HL-60 (cell line): ENCODE data around the gene ANAPC4.

Experiments
- DNase-seq, 2 experiments: peaks; one replicate each; pipeline ENCODE4 v3.0.0-alpha.2; 2010 to 2020; ENCODE audit warnings: low read depth in 1 of 2, low spot score in 1 of 2
- H3K27ac ChIP-seq: fragments of 250-450 bp; sonication (Bioruptor Pico); replicated peaks from 2 replicates; pipeline ENCODE4 v1.5.1; 2020; ENCODE audit warnings: mild to moderate bottlenecking, moderate library complexity
- H3K27me3 ChIP-seq: fragments of 250-450 bp; sonication (Bioruptor Pico); 2 replicates; pipeline ENCODE4 v1.5.1; 2021; ENCODE audit warnings: mild to moderate bottlenecking, moderate library complexity; ENCODE audit not compliant: insufficient read depth, poor library complexity, severe bottlenecking
- H3K4me3 ChIP-seq: replicated peaks from 2 replicates; pipeline ENCODE4 v1.5.1; 2011; ENCODE audit warnings: mild to moderate bottlenecking, control low read depth, low read length; ENCODE audit not compliant: insufficient read depth
- GABPA ChIP-seq: IDR thresholded peaks from 2 replicates; pipeline ENCODE4 v1.6.1; 2012; ENCODE audit warnings: low read depth
- POLR2AphosphoS5 ChIP-seq: IDR thresholded peaks from 2 replicates; pipeline ENCODE4 v1.6.1; 2012; ENCODE audit warnings: low read depth
- SPI1 ChIP-seq: IDR thresholded peaks from 2 replicates; pipeline ENCODE4 v1.6.1; 2012; ENCODE audit warnings: low read depth, mild to moderate bottlenecking, borderline replicate concordance
- TF ChIP-seq, protein P1 (sequence below): IDR thresholded peaks from 2 replicates; pipeline ENCODE4 v1.6.1; 2012; ENCODE audit warnings: low read depth; ENCODE audit not compliant: insufficient replicate concordance
- TF ChIP-seq, protein P2 (sequence below): IDR thresholded peaks from one replicate; pipeline ENCODE4 v1.5.1; 2011; ENCODE audit warnings: low read length, control low read depth, inconsistent platforms; ENCODE audit not compliant: insufficient read depth

The ANAPC4 gene

DNA sequence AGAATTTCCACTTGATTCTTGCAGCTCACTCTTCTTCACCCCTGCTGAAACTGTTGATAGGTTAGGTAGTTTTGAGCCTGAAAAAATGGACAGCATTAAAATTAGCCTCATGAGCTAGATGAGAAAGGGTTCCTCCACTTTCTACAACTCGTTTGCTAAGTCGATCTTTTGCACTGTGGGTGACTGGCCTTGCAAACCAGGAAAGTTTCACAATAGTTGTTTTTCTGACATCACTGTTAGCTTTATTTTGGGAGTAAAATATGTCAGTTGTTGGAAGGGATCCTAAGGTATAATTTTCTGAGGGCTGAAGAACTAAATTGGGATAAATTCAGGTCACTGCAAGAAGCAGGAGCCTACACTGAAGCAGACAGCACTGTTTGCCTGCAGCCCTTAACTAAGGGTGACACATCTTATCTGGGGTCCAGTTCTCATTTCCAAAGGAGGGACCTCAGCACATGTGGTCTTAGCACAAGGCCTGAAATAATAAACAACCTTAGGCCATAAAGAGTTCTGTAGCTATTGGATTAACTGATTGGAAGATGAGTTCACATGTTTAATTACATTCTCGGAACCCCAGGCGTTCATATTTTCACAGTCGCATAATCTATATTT is 29.1 kb downstream of the ANAPC4 start:
- Histone ChIP-seq H3K27ac (no peak overlapping the region), H3K27me3 (no peaks in the 10 kb centered on the region), H3K4me3 (no peak overlapping the region)
- no peak for DNase-seq
- TF ChIP-seq GABPA (no peak), SPI1 (no peak), POLR2AphosphoS5 (no peak)
- TF ChIP-seq, protein P1, sequence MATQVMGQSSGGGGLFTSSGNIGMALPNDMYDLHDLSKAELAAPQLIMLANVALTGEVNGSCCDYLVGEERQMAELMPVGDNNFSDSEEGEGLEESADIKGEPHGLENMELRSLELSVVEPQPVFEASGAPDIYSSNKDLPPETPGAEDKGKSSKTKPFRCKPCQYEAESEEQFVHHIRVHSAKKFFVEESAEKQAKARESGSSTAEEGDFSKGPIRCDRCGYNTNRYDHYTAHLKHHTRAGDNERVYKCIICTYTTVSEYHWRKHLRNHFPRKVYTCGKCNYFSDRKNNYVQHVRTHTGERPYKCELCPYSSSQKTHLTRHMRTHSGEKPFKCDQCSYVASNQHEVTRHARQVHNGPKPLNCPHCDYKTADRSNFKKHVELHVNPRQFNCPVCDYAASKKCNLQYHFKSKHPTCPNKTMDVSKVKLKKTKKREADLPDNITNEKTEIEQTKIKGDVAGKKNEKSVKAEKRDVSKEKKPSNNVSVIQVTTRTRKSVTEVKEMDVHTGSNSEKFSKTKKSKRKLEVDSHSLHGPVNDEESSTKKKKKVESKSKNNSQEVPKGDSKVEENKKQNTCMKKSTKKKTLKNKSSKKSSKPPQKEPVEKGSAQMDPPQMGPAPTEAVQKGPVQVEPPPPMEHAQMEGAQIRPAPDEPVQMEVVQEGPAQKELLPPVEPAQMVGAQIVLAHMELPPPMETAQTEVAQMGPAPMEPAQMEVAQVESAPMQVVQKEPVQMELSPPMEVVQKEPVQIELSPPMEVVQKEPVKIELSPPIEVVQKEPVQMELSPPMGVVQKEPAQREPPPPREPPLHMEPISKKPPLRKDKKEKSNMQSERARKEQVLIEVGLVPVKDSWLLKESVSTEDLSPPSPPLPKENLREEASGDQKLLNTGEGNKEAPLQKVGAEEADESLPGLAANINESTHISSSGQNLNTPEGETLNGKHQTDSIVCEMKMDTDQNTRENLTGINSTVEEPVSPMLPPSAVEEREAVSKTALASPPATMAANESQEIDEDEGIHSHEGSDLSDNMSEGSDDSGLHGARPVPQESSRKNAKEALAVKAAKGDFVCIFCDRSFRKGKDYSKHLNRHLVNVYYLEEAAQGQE, result no peak
- TF ChIP-seq, protein P2, sequence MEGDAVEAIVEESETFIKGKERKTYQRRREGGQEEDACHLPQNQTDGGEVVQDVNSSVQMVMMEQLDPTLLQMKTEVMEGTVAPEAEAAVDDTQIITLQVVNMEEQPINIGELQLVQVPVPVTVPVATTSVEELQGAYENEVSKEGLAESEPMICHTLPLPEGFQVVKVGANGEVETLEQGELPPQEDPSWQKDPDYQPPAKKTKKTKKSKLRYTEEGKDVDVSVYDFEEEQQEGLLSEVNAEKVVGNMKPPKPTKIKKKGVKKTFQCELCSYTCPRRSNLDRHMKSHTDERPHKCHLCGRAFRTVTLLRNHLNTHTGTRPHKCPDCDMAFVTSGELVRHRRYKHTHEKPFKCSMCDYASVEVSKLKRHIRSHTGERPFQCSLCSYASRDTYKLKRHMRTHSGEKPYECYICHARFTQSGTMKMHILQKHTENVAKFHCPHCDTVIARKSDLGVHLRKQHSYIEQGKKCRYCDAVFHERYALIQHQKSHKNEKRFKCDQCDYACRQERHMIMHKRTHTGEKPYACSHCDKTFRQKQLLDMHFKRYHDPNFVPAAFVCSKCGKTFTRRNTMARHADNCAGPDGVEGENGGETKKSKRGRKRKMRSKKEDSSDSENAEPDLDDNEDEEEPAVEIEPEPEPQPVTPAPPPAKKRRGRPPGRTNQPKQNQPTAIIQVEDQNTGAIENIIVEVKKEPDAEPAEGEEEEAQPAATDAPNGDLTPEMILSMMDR, result no peak

DNA sequence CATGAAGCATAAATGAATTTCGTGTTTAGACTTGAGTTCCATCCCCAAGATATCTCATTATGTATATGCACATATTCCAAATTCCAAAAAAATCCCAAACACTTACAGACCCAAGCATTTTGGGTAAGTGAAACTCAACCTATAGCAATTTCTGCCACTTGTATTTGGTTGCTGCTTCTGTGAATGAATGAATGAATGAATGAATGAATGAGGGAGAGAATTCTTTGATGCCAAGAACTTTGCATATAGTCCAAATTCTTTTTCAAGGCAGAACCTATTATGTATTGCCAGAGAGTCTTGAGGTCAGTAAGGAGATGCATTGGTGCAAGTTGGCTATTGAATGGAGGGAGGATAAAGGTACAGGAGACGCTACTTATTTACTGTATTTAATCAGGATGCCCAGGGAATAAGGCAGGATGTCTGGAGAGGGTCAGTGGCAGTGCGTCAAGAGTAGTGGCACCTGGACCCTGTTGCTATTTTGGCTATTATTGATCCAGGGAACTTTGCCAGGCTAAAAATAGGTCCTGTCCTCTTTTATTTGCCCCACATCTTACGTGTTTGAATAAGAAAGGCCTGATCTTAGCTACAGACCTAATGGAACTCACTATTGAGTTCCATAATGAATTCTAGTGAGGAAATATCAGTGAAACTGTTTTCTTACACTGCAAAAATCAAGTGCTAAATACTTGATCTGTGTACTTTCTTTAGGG is 33.9 kb downstream of the ANAPC4 start:
- H3K4me3 ChIP-seq, result no peak overlapping the region
- no peaks in the 10 kb centered on the region for H3K27me3 ChIP-seq
- DNase-seq, result no peak
- TF ChIP-seq POLR2AphosphoS5 (no peak), GABPA (no peak)
- TF ChIP-seq, protein P1, result no peak
- no peak overlapping the region for H3K27ac ChIP-seq

DNA sequence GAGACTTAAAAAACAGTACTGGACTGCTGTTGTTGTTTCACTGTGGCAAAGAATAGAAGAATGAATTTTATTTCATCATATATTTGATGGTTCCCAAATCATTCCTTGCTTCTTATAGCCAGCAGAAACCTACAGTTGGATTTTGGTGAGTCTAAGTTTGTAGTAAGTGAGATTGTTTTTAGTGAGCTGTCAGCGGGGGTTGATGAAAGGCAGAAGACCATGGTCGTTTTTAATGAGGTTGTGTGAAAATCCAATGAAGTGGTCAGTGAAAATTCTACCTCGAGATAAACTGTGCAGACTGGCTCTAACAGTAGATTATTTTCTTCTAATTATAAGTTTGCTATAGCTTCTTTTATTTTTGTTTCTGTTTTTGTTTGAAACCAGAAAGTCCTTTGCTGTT is 36.2 kb downstream of the ANAPC4 start:
- DNase-seq, result no peak
- TF ChIP-seq, protein P2, result no peak
- TF ChIP-seq, protein P1, result no peak
- no peak for TF ChIP-seq GABPA
- no peak for TF ChIP-seq POLR2AphosphoS5
- TF ChIP-seq SPI1, result no peak
- Histone ChIP-seq H3K27ac (no peak overlapping the region), H3K27me3 (no peaks in the 10 kb centered on the region), H3K4me3 (no peak overlapping the region)
